ENCODE results near the gene NAAA. TPM values are rescaled to one million over a fixed set of nuclear protein-coding genes. Genes with fewer than 3 reads are reported as not detected.
A peak's percentile ranks its signal among the peaks of the same experiment; 100 is the strongest.

The NAAA gene
- polyA plus RNA-seq, 3 donors: 170 to 308 (median 231) TPM

DNA sequence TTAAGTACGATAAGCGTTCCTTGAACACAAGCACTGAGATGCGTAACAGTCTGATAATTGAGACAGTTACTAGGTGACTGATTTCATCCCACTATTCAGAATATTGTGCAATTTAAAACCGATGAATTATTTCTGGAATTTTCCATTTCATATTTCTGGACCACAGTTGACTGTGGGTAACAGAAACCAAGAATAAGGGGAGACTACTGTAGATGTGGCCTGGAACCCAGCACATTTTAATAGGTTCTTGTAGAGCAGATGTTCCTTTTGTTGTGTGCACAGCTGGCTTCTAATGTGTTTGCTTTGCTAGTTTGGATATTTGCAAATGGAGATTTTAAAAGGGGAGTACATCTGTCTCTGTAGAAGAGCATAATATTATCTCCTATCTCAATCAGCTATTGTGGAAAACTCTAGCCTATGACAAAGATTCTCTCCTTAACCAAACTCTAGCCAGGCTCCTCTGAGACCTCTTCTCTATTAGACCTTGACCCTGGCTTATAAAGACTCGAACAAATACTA, 16.4 kb downstream of the NAAA start:
- Mint-ChIP-seq H3K36me3 (peaks cover 83 to 100% of the 10 kb centered on the region in 2 donors), H3K4me3 (no peak overlapping the region), H3K4me1 (peaks cover 15% of the 10 kb centered on the region), H3K27ac (peak overlapping the region in 2 of 7 donors; percentile 25 to 48), H3K27me3 (ENCODE audit: low read depth in 3 of 3) (no peaks in the 10 kb centered on the region), H3K9me3 (no peaks in the 10 kb centered on the region)
- Histone ChIP-seq H3K9me3 (replicated peaks in 1 of 2; ENCODE audit: control insufficient read depth in 1 of 2, insufficient read depth in 1 of 2, low read length in 2 of 2) (no peaks in the 10 kb centered on the region), H3K27me3 (ENCODE audit: control insufficient read depth in 2 of 2, insufficient read depth in 2 of 2, low read length in 2 of 2) (no peaks in the 10 kb centered on the region), H3K4me3 (replicated peaks in 1 of 3; ENCODE audit: low read depth in 2 of 3, low read length in 3 of 3) (no peak overlapping the region), H4K20me1 (ENCODE audit: insufficient read depth, low read length) (peaks cover 50% of the 10 kb centered on the region), H3K79me2 (ENCODE audit: insufficient read depth, low read length) (no peaks in the 10 kb centered on the region), H2AFZ (ENCODE audit: insufficient read depth, low read depth, low read length, poor library complexity, severe bottlenecking) (no peak overlapping the region), H3K27ac (ENCODE audit: low read depth in 1 of 2, low read length in 2 of 2) (no peak overlapping the region), H3K9ac (ENCODE audit: insufficient read depth, low read length, poor library complexity, severe bottlenecking) (no peak overlapping the region), H3K4me2 (replicated peaks; ENCODE audit: extremely low read depth, low read length, poor library complexity, severe bottlenecking) (no peak overlapping the region), H3K36me3 (replicated peaks in 1 of 2; ENCODE audit: control insufficient read depth in 1 of 2, insufficient read depth in 2 of 2, low read length in 2 of 2) (peaks cover 92 to 98% of the 10 kb centered on the region in 2 donors), H3K4me1 (ENCODE audit: control insufficient read depth in 1 of 2, insufficient read depth in 2 of 2, low read length in 2 of 2) (no peaks in the 10 kb centered on the region)
- TF ChIP-seq CTCF (IDR thresholded peaks at IDR 0.05): no peak
- intact Hi-C loops (cut with micrococcal nuclease): no loop called here
- DNase-seq: no peak
- WGBS (ENCODE audit: insufficient coverage): no CpG with 5 or more reads among the region's 5 CpGs

- no peaks in the 10 kb centered on the region for H3K27me3 Mint-ChIP-seq (ENCODE audit: low read depth in 3 of 3)
- no peak for TF ChIP-seq CTCF (IDR thresholded peaks at IDR 0.05)
- no peak overlapping the region for H3K4me2 ChIP-seq (replicated peaks; ENCODE audit: extremely low read depth, low read length, poor library complexity, severe bottlenecking)
- no CpG with 5 or more reads among the region's 1 CpG for WGBS (ENCODE audit: insufficient coverage)
- no peak overlapping the region for H3K9ac ChIP-seq (ENCODE audit: insufficient read depth, low read length, poor library complexity, severe bottlenecking)
- peaks cover 37% of the 10 kb centered on the region for H4K20me1 ChIP-seq (ENCODE audit: insufficient read depth, low read length)
- peaks cover 10% of the 10 kb centered on the region for H3K4me1 Mint-ChIP-seq
- no peak overlapping the region for H2AFZ ChIP-seq (ENCODE audit: insufficient read depth, low read depth, low read length, poor library complexity, severe bottlenecking)
- H3K9me3 ChIP-seq (replicated peaks in 1 of 2; ENCODE audit: control insufficient read depth in 1 of 2, insufficient read depth in 1 of 2, low read length in 2 of 2): no peaks in the 10 kb centered on the region
- no peak for DNase-seq
- H3K27ac Mint-ChIP-seq: peak overlapping the region in 2 of 7 donors; percentile 10 to 83
- H3K4me3 ChIP-seq (replicated peaks in 1 of 3; ENCODE audit: low read depth in 2 of 3, low read length in 3 of 3): no peak overlapping the region
- H3K4me3 Mint-ChIP-seq: no peak overlapping the region
- no peaks in the 10 kb centered on the region for H3K4me1 ChIP-seq (ENCODE audit: control insufficient read depth in 1 of 2, insufficient read depth in 2 of 2, low read length in 2 of 2)
- intact Hi-C loops (cut with micrococcal nuclease): no loop called here
- H3K79me2 ChIP-seq (ENCODE audit: insufficient read depth, low read length): no peaks in the 10 kb centered on the region
- H3K9me3 Mint-ChIP-seq: no peaks in the 10 kb centered on the region
- no peaks in the 10 kb centered on the region for H3K27me3 ChIP-seq (ENCODE audit: control insufficient read depth in 2 of 2, insufficient read depth in 2 of 2, low read length in 2 of 2)
- peaks cover 92 to 99% of the 10 kb centered on the region in 2 donors for H3K36me3 ChIP-seq (replicated peaks in 1 of 2; ENCODE audit: control insufficient read depth in 1 of 2, insufficient read depth in 2 of 2, low read length in 2 of 2)
- H3K27ac ChIP-seq (ENCODE audit: low read depth in 1 of 2, low read length in 2 of 2): no peak overlapping the region
- H3K36me3 Mint-ChIP-seq: peaks cover 85 to 100% of the 10 kb centered on the region in 2 donors
These were observed 18.2 kb downstream of the NAAA start for GRCh38 chr4:75922588-75922987.
